ENCODE data around the gene DUSP2. TPM values are rescaled to one million over a fixed set of nuclear protein-coding genes. Genes with fewer than 3 reads are reported as not detected.

DUSP2 gene
- total RNA-seq, 4 donors from 2014 or later: 14.0 to 21.1 (median 15.6) TPM

- Histone ChIP-seq H3K36me3 (no peaks in the 10 kb centered on the region), H3K4me1 (no peaks in the 10 kb centered on the region), H3K27me3 (no peaks in the 10 kb centered on the region), H3K4me3 (no peak overlapping the region), H3K9me3 (peaks cover 0 to 8% (median 3%) of the 10 kb centered on the region in 4 donors), H3K27ac (no peak overlapping the region)
- DNase-seq (ENCODE audit: low spot score in 2 of 2): no peak
- WGBS, 2 donors: 88 to 91% methylated on average over 3 of the region's 3 CpGs
- TF ChIP-seq EP300 (IDR thresholded peaks at IDR 0.05) (no peak), CTCF (IDR thresholded peaks at IDR 0.05) (no peak), POLR2A (IDR thresholded peaks at IDR 0.05) (no peak)
Observed at GRCh38 chr2:96170626-96171025, 25.4 kb upstream of the DUSP2 start.

- Histone ChIP-seq H3K9me3 (peaks cover 0 to 8% (median 3%) of the 10 kb centered on the region in 4 donors), H3K4me1 (peaks cover 0 to under 1% (median under 1%) of the 10 kb centered on the region in 4 donors), H3K4me3 (no peak overlapping the region), H3K36me3 (no peaks in the 10 kb centered on the region), H3K27ac (no peak overlapping the region), H3K27me3 (no peaks in the 10 kb centered on the region)
- DNase-seq (ENCODE audit: low spot score in 2 of 2): no peak
- WGBS, 2 donors: 86 to 90% methylated on average over 2 of the region's 2 CpGs
- TF ChIP-seq EP300 (IDR thresholded peaks at IDR 0.05): no peak
- no peak for TF ChIP-seq CTCF (IDR thresholded peaks at IDR 0.05)
- no peak for TF ChIP-seq POLR2A (IDR thresholded peaks at IDR 0.05)
Observed at GRCh38 chr2:96169868-96170507, 24.7 kb upstream of the DUSP2 start.

GRCh38 chr2:96167407-96168013 lies 22.3 kb upstream of the DUSP2 start:
- Histone ChIP-seq H3K4me1 (peaks cover 0 to 25% (median 8%) of the 10 kb centered on the region in 4 donors), H3K27me3 (no peaks in the 10 kb centered on the region), H3K36me3 (no peaks in the 10 kb centered on the region), H3K27ac (no peak overlapping the region), H3K4me3 (no peak overlapping the region), H3K9me3 (peaks cover 0 to 8% (median 3%) of the 10 kb centered on the region in 4 donors)
- no peak for DNase-seq (ENCODE audit: low spot score in 2 of 2)
- no peak for TF ChIP-seq CTCF (IDR thresholded peaks at IDR 0.05)
- no peak for TF ChIP-seq EP300 (IDR thresholded peaks at IDR 0.05)
- TF ChIP-seq POLR2A (IDR thresholded peaks at IDR 0.05): no peak
- 76 to 82% methylated on average over 6 of the region's 6 CpGs for WGBS, 2 donors

GRCh38 chr2:96164459-96165184 lies 19.4 kb upstream of the DUSP2 start:
- H3K4me1 ChIP-seq: peaks cover 0 to 25% (median 8%) of the 10 kb centered on the region in 4 donors
- H3K27me3 ChIP-seq: no peaks in the 10 kb centered on the region
- 55 to 60% methylated on average over 18 of the region's 18 CpGs for WGBS, 2 donors
- H3K36me3 ChIP-seq: no peaks in the 10 kb centered on the region
- H3K27ac ChIP-seq: peak overlapping the region in 2 of 4 donors; percentile 73 to 77
- peaks cover 0 to 9% (median under 1%) of the 10 kb centered on the region in 4 donors for H3K9me3 ChIP-seq
- peak overlapping the region in 1 of 4 donors; percentile 23 for H3K4me3 ChIP-seq
- no peak for DNase-seq (ENCODE audit: low spot score in 2 of 2)
- no peak for TF ChIP-seq CTCF (IDR thresholded peaks at IDR 0.05)
